Keratinocyte (primary cell): ENCODE results near the gene GRAMD1B.

Source experiments
- CTCF ChIP-seq, 3 experiments: IDR thresholded peaks in 1 of 3; conservative IDR thresholded peaks in 1 of 3; optimal IDR thresholded peaks in 1 of 3; 2 replicates in 2 of 3; 3 replicates in 1 of 3; pipeline versions ENCODE3 to v1.5.1; 2011; ENCODE audit warnings: low read length in 3 of 3, mild to moderate bottlenecking in 3 of 3, moderate library complexity in 2 of 3, control low read depth in 1 of 3, inconsistent platforms in 1 of 3; ENCODE audit not compliant: insufficient read depth in 2 of 3; ENCODE audit errors: extremely low read depth in 1 of 3
- EZH2 ChIP-seq: IDR thresholded peaks from one replicate; pipeline ENCODE4 v1.6.1; 2012; ENCODE audit warnings: inconsistent platforms, mild to moderate bottlenecking, low read length, moderate library complexity

DNA sequence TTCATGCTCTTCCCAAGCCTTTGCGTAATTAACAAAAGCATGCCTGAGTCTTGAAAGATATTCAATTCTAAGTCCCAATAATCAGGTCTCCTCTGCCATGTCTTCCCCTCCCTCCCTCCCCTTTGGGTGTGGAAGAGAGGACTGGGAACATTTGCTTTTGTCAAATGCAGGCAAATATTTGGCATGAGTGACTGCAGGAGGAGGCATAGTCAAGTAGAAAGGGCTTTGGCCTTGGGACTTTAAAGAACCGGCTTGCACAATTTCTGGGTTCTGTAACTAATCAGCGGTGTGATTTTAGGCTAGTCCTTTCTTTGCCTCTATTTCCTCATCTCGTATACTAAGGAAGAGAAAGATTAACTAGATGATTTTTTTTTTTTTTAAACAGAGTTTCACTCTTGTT, 164.9 kb downstream of the GRAMD1B start:
- no peak for TF ChIP-seq EZH2
- no peak for TF ChIP-seq CTCF (optimal IDR thresholded peaks at IDR 0.05 in 1 of 3, IDR thresholded peaks at IDR 0.05 in 1 of 3, conservative IDR thresholded peaks at IDR 0.05 in 1 of 3; ENCODE audit: extremely low read depth in 1 of 3, insufficient read depth in 2 of 3, low read length in 3 of 3)
